DND-41 (cell line): ENCODE measurements around the gene GRID2.

Source experiments
- ATAC-seq: fragments of 200-7000 bp; cut with Tn5 transposase; 3 replicates; pipeline ENCODE4 v1.9.1; 2021; ENCODE audit warnings: low read depth; ENCODE audit not compliant: insufficient read depth
- DNase-seq: peaks from one replicate; pipeline ENCODE4 v3.0.0-alpha.2; 2020
- H2AFZ ChIP-seq: 2 replicates; pipeline ENCODE4 v1.6.0; 2012; ENCODE audit warnings: low read depth, low read length
- H3K27ac ChIP-seq: 2 replicates; pipeline ENCODE4 v1.5.1; 2012; ENCODE audit warnings: low read length, inconsistent platforms
- H3K27me3 ChIP-seq: fragments of 200-600 bp; sonication (generic); 2 replicates; pipeline ENCODE4 v1.6.0; 2012; ENCODE audit warnings: low read length, mild to moderate bottlenecking, inconsistent platforms; ENCODE audit not compliant: insufficient read depth, poor library complexity
- H3K36me3 ChIP-seq: 2 replicates; pipeline ENCODE4 v1.5.1; 2012; ENCODE audit warnings: low read length, inconsistent platforms; ENCODE audit not compliant: insufficient read depth
- H3K4me1 ChIP-seq: 2 replicates; pipeline ENCODE4 v1.5.1; 2012; ENCODE audit warnings: mild to moderate bottlenecking, low read length; ENCODE audit not compliant: insufficient read depth
- H3K4me2 ChIP-seq: 2 replicates; pipeline ENCODE4 v1.6.0; 2012; ENCODE audit warnings: mild to moderate bottlenecking, moderate library complexity, low read length, inconsistent platforms; ENCODE audit not compliant: insufficient read depth
- H3K4me3 ChIP-seq, 2 experiments: fragments of 200-600 bp in 1 of 2; shearing (Covaris generic) in 1 of 2; 2 replicates each; pipeline ENCODE4 v1.5.1; 2012 to 2016; ENCODE audit warnings: inconsistent platforms in 2 of 2, low read length in 2 of 2, mild to moderate bottlenecking in 2 of 2, low read depth in 1 of 2, moderate library complexity in 1 of 2
- H3K79me2 ChIP-seq: 2 replicates; pipeline ENCODE4 v1.6.0; 2012; ENCODE audit warnings: low read length, inconsistent platforms; ENCODE audit not compliant: insufficient read depth
- H3K9ac ChIP-seq: 2 replicates; pipeline ENCODE4 v1.6.0; 2012; ENCODE audit warnings: low read depth, mild to moderate bottlenecking, inconsistent platforms, low read length, moderate library complexity
- H3K9me3 ChIP-seq: 2 replicates; pipeline ENCODE4 v1.5.1; 2012; ENCODE audit warnings: low read length, moderate library complexity, mild to moderate bottlenecking, inconsistent platforms; ENCODE audit not compliant: insufficient read depth, severe bottlenecking
- H4K20me1 ChIP-seq: 2 replicates; pipeline ENCODE4 v1.6.0; 2012; ENCODE audit warnings: low read length; ENCODE audit not compliant: insufficient read depth
- EZH2 ChIP-seq: IDR thresholded peaks from 3 replicates; pipeline ENCODE4 v1.6.1; 2012; ENCODE audit warnings: borderline replicate concordance, low read depth, mild to moderate bottlenecking, moderate library complexity, low read length, inconsistent platforms; ENCODE audit not compliant: severe bottlenecking
- TF ChIP-seq, protein P1 (sequence below): IDR thresholded peaks from 2 replicates; pipeline ENCODE4 v1.5.1; 2012; ENCODE audit warnings: borderline replicate concordance, low read length, moderate library complexity, mild to moderate bottlenecking; ENCODE audit not compliant: poor library complexity, severe bottlenecking; ENCODE audit errors: extremely low read depth

The GRID2 gene

DNA sequence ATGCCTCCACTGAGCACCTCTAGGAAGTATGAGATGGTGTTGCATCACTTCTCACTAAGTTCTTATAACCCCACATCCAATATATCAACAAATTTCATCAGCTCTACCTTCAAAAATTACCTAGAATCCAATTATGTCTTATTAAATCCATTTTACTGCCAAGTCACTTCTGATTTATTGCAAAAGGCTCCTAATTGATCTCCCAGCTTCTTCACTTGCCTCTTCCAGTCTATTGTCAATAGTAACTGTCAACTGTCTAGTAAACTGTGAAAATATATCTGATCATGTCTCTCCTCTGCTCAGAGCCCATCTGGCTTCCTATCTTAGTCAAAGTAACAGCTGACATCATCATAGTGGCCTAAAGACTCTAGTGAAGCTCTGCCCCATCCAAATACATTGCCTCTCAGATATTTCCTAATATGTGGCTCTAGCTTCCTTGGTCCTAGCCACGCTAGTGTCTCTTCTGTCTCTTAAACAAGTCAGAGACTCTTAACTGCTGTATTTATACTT, 1110.3 kb downstream of the GRID2 start:
- Histone ChIP-seq H3K79me2 (no peaks in the 10 kb centered on the region), H3K9me3 (no peaks in the 10 kb centered on the region), H3K9ac (no peak overlapping the region), H3K36me3 (no peaks in the 10 kb centered on the region), H3K27ac (no peak overlapping the region), H3K4me2 (no peak overlapping the region), H4K20me1 (no peaks in the 10 kb centered on the region), H3K27me3 (no peaks in the 10 kb centered on the region), H3K4me3 (no peak overlapping the region), H2AFZ (no peak overlapping the region), H3K4me1 (no peaks in the 10 kb centered on the region)
- DNase-seq (no peak), ATAC-seq (no peak)
- no peak for TF ChIP-seq EZH2
- TF ChIP-seq, protein P1, sequence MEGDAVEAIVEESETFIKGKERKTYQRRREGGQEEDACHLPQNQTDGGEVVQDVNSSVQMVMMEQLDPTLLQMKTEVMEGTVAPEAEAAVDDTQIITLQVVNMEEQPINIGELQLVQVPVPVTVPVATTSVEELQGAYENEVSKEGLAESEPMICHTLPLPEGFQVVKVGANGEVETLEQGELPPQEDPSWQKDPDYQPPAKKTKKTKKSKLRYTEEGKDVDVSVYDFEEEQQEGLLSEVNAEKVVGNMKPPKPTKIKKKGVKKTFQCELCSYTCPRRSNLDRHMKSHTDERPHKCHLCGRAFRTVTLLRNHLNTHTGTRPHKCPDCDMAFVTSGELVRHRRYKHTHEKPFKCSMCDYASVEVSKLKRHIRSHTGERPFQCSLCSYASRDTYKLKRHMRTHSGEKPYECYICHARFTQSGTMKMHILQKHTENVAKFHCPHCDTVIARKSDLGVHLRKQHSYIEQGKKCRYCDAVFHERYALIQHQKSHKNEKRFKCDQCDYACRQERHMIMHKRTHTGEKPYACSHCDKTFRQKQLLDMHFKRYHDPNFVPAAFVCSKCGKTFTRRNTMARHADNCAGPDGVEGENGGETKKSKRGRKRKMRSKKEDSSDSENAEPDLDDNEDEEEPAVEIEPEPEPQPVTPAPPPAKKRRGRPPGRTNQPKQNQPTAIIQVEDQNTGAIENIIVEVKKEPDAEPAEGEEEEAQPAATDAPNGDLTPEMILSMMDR, result no peak

DNA sequence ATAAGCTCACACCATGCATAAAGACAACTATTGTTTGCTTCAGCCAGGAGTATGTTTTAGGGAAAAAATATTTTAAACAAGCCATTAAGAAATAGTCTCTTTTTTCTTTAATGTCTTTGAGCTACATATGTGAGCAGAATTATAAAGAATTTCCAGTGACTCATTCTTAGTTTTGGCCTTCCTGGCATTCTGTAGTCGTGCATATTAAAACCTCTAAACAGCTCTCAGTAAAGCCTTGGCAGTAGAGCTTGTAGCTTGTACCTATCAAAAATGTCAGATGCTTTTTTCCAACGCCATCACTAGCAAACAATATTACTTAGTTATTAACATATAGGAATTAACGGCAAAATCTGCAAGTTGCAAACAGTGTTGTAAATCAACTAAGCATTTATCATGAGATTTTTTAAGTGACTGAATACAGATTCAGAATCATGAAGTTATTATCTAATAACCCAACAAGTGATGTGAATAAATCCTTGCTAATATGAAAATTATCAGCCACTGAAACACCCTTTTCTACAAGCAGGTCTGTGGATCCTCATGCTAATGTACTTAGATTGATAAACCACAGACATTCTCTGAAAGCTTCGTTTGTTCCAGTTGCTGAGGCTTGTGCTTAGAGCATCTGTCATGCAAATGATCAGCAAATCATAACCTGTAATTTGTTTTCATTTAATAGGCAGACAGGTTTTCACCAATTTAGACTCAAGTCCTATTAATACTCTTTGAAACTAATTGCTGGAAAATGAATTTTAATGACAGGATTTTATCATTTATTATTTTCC, 1112.8 kb downstream of the GRID2 start:
- TF ChIP-seq EZH2, result no peak
- TF ChIP-seq, protein P1, result no peak
- no peak overlapping the region for H3K27ac ChIP-seq
- no peak overlapping the region for H3K4me2 ChIP-seq
- no peaks in the 10 kb centered on the region for H3K9me3 ChIP-seq
- no peaks in the 10 kb centered on the region for H3K79me2 ChIP-seq
- H4K20me1 ChIP-seq, result no peaks in the 10 kb centered on the region
- H3K4me3 ChIP-seq, result no peak overlapping the region
- no peak overlapping the region for H3K9ac ChIP-seq
- no peak overlapping the region for H2AFZ ChIP-seq
- ATAC-seq (no peak), DNase-seq (no peak)
- H3K4me1 ChIP-seq, result no peaks in the 10 kb centered on the region
- no peaks in the 10 kb centered on the region for H3K27me3 ChIP-seq
- no peaks in the 10 kb centered on the region for H3K36me3 ChIP-seq

DNA sequence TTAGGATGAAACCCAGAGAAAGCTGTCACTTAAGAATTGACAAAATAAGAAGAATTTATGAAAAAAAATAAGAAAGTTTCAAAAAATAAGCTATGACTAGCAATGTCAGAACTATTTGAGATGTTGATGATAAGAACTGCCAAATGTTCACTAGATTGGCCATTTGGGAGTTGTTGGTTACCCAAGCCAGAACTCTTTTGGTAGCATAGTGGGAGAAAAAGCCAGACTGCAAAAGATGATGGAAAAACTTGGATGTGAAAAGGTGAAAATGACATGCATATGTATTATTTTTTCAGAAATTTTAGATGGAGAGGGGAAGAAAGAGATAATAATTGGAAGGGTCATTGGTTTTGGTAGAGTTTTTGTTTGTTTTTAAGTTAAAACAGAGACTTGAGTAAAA, 1127.6 kb downstream of the GRID2 start:
- Histone ChIP-seq H3K9ac (no peak overlapping the region), H3K4me3 (no peak overlapping the region), H4K20me1 (no peaks in the 10 kb centered on the region), H3K27me3 (no peaks in the 10 kb centered on the region), H3K79me2 (no peaks in the 10 kb centered on the region), H3K36me3 (no peaks in the 10 kb centered on the region), H3K27ac (no peak overlapping the region), H2AFZ (no peak overlapping the region), H3K4me1 (no peaks in the 10 kb centered on the region), H3K9me3 (no peaks in the 10 kb centered on the region), H3K4me2 (no peak overlapping the region)
- DNase-seq (no peak), ATAC-seq (no peak)
- TF ChIP-seq, protein P1, result no peak
- no peak for TF ChIP-seq EZH2
